ENCODE measurements around the gene TNFRSF1B. TPM values are rescaled to one million over a fixed set of nuclear protein-coding genes. Genes with fewer than 3 reads are reported as not detected.
A peak's percentile ranks its signal among the peaks of the same experiment; 100 is the strongest.

TNFRSF1B gene
- total RNA-seq, 2 donors from 2014 or later = 17.0 to 25.6 TPM

- Histone ChIP-seq H3K9me3 (no peaks in the 10 kb centered on the region), H3K27ac (peak overlapping the region in 1 of 2 donors; percentile 54), H3K4me1 (peaks cover 0 to 23% of the 10 kb centered on the region in 2 donors), H3K27me3 (no peaks in the 10 kb centered on the region), H3K36me3 (no peaks in the 10 kb centered on the region), H3K4me3 (no peak overlapping the region)
- no peak for DNase-seq (ENCODE audit: low spot score)
- no peak for TF ChIP-seq CTCF (IDR thresholded peaks at IDR 0.05)
These were observed 40.0 kb upstream of the TNFRSF1B start for GRCh38 chr1:12126781-12127180.

- Histone ChIP-seq H3K27me3 (no peaks in the 10 kb centered on the region), H3K27ac (no peak overlapping the region), H3K4me1 (peaks cover 0 to 28% of the 10 kb centered on the region in 2 donors), H3K4me3 (no peak overlapping the region), H3K36me3 (no peaks in the 10 kb centered on the region), H3K9me3 (no peaks in the 10 kb centered on the region)
- DNase-seq (ENCODE audit: low spot score) = no peak
- TF ChIP-seq CTCF (IDR thresholded peaks at IDR 0.05) = no peak
These were observed 39.5 kb upstream of the TNFRSF1B start for GRCh38 chr1:12127206-12127810.

- no peak overlapping the region for H3K27ac ChIP-seq
- DNase-seq (ENCODE audit: low spot score) = no peak
- H3K9me3 ChIP-seq = no peaks in the 10 kb centered on the region
- H3K4me1 ChIP-seq = peaks cover 0 to 34% of the 10 kb centered on the region in 2 donors
- H3K36me3 ChIP-seq = no peaks in the 10 kb centered on the region
- TF ChIP-seq CTCF (IDR thresholded peaks at IDR 0.05) = no peak
- H3K27me3 ChIP-seq = no peaks in the 10 kb centered on the region
- H3K4me3 ChIP-seq = no peak overlapping the region
These were observed 38.7 kb upstream of the TNFRSF1B start for GRCh38 chr1:12128120-12128519.

GRCh38 chr1:12129624-12130023 is 37.2 kb upstream of the TNFRSF1B start:
- H3K36me3 ChIP-seq = no peaks in the 10 kb centered on the region
- DNase-seq (ENCODE audit: low spot score) = no peak
- no peaks in the 10 kb centered on the region for H3K27me3 ChIP-seq
- no peak overlapping the region for H3K27ac ChIP-seq
- H3K9me3 ChIP-seq = no peaks in the 10 kb centered on the region
- no peak for TF ChIP-seq CTCF (IDR thresholded peaks at IDR 0.05)
- H3K4me3 ChIP-seq = no peak overlapping the region
- peaks cover 0 to 34% of the 10 kb centered on the region in 2 donors for H3K4me1 ChIP-seq

- Histone ChIP-seq H3K27ac (no peak overlapping the region), H3K4me1 (peaks cover 0 to 30% of the 10 kb centered on the region in 2 donors), H3K27me3 (no peaks in the 10 kb centered on the region), H3K4me3 (no peak overlapping the region), H3K36me3 (no peaks in the 10 kb centered on the region), H3K9me3 (no peaks in the 10 kb centered on the region)
- DNase-seq (ENCODE audit: low spot score) = no peak
- no peak for TF ChIP-seq CTCF (IDR thresholded peaks at IDR 0.05)
These were observed 36.2 kb upstream of the TNFRSF1B start for GRCh38 chr1:12130466-12131130.
